Measurements from ENCODE around the gene TTC4.
"Not testable (repeated sequence)": the region's sequence is repeated elsewhere in the genome, so short reads cannot be mapped to it uniquely, and the experiment has no call there.

The TTC4 gene

DNA sequence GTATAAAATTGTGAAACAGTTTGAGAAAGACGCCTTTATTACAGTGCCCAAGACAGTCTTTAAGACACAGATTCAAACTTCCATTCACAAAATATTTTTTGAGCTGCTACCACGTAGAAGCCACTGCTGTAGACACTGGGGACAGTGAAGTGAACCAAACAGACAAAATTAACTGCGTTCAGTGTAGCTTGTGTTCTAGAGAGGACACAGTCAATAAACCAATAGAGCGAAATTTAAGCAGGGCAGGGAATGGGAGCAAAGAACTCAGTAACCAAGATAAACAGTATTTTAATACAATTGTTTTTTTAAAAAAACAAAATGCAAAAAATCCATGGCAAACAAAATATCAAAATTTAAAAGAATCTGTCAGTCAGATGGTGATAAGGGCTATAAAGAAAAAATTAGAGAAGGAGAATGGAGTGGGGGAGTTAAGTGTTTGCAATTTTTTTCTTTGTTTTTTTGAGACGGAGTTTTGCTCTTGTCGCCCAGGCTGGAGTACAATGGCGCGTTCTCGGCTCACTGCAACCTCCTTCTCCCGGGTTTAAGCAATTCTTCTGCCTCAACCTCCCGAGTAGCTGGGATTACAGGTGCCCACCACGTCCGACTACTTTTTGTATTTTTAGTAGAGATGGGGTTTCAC lies 49.4 kb downstream of the TTC4 start:
- peaks cover 4% of the 10 kb centered on the region for H3K4me1 ChIP-seq (ENCODE audit: control insufficient read depth, insufficient read depth, low read length, unreplicated experiment)
- H3K79me2 ChIP-seq (ENCODE audit: control insufficient read depth, insufficient read depth, low read length, unreplicated experiment), result peaks cover 22% of the 10 kb centered on the region
- peak overlapping the region; percentile 83 for H2AFZ ChIP-seq (ENCODE audit: low read length, unreplicated experiment)
- H3K4me3 ChIP-seq (ENCODE audit: low read depth, low read length), result peak overlapping the region; percentile 91
- H3K27me3 ChIP-seq (ENCODE audit: insufficient read depth, low read length), result no peaks in the 10 kb centered on the region
- no peaks in the 10 kb centered on the region for H3K36me3 ChIP-seq (ENCODE audit: insufficient read depth, low read length)
- H3K27ac ChIP-seq (ENCODE audit: low read depth, low read length), result peak overlapping the region; percentile 30; the same call in 1 of the 2 replicates

DNA sequence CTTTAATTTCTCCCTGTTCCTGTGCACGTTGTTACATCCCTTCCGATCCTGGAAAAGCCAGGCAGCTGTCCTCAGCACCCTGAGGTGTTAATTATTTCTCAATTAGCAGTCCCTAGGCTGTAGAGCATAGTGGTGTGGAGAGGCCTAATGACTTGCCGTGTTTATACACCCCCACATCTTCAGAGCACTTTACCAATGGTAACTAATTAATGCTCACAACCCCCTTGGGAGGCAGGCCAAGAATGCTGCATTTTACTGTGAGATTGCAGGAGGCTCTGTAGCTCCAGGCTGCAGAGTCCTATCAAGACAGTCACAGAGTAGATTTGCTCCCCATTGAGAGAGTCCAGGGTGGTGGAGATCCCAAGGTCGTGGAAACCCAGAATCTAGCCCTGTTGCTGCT lies 51.1 kb downstream of the TTC4 start:
- no peak overlapping the region for H3K4me3 ChIP-seq (ENCODE audit: low read depth, low read length)
- H3K27me3 ChIP-seq (ENCODE audit: insufficient read depth, low read length), result no peaks in the 10 kb centered on the region
- no peaks in the 10 kb centered on the region for H3K36me3 ChIP-seq (ENCODE audit: insufficient read depth, low read length)
- H3K27ac ChIP-seq (ENCODE audit: low read depth, low read length), result no peak overlapping the region
- H3K79me2 ChIP-seq (ENCODE audit: control insufficient read depth, insufficient read depth, low read length, unreplicated experiment), result peaks cover 18% of the 10 kb centered on the region
- no peak overlapping the region for H2AFZ ChIP-seq (ENCODE audit: low read length, unreplicated experiment)
- peaks cover 4% of the 10 kb centered on the region for H3K4me1 ChIP-seq (ENCODE audit: control insufficient read depth, insufficient read depth, low read length, unreplicated experiment)

DNA sequence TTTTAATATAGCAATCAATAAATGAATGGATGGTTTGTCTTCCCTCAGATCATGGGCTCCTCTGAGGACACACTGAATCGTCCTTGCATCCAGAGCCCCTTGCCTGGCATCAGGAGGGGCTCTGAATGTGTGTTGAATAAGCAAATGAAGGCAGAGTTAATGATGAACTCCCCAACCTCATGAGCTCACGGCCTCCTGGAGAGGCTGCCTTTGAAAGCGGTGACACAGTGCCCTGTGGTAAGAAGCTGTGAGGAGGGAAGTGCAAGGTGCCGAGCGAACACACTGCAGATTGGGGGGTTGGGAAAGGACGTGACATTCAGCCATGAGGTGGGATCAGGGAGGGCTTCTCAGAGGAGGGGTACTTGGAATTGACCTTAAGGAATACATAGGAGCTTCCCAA lies 51.9 kb downstream of the TTC4 start:
- Histone ChIP-seq H3K36me3 (ENCODE audit: insufficient read depth, low read length) (no peaks in the 10 kb centered on the region), H2AFZ (ENCODE audit: low read length, unreplicated experiment) (no peak overlapping the region), H3K4me3 (ENCODE audit: low read depth, low read length) (no peak overlapping the region), H3K27ac (ENCODE audit: low read depth, low read length) (no peak overlapping the region), H3K4me1 (ENCODE audit: control insufficient read depth, insufficient read depth, low read length, unreplicated experiment) (peaks cover 4% of the 10 kb centered on the region), H3K79me2 (ENCODE audit: control insufficient read depth, insufficient read depth, low read length, unreplicated experiment) (peaks cover 15% of the 10 kb centered on the region), H3K27me3 (ENCODE audit: insufficient read depth, low read length) (no peaks in the 10 kb centered on the region)

DNA sequence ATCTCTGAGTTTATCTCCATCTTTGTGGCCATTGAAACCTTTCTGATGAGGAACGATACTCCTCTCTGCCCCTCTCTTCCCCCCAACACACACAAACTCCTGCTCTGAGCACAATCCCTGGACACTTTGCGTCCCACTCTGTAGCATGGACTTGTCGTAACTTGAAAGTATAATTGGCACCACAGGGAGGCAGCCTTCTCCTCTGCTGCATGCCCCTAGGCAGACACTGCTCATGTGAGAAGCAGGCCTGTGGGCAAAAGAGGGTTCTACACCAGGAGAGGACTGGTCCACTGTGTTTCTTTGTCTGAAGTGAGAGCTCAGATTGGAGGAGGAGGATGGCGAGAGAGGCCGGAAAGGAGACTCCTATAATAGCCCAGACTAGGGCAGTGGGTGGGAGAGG lies 52.4 kb downstream of the TTC4 start:
- H3K36me3 ChIP-seq (ENCODE audit: insufficient read depth, low read length), result no peaks in the 10 kb centered on the region
- H3K27me3 ChIP-seq (ENCODE audit: insufficient read depth, low read length), result no peaks in the 10 kb centered on the region
- peaks cover 10% of the 10 kb centered on the region for H3K79me2 ChIP-seq (ENCODE audit: control insufficient read depth, insufficient read depth, low read length, unreplicated experiment)
- no peak overlapping the region for H2AFZ ChIP-seq (ENCODE audit: low read length, unreplicated experiment)
- H3K4me3 ChIP-seq (ENCODE audit: low read depth, low read length), result no peak overlapping the region
- peaks cover 2% of the 10 kb centered on the region for H3K4me1 ChIP-seq (ENCODE audit: control insufficient read depth, insufficient read depth, low read length, unreplicated experiment)
- no peak overlapping the region for H3K27ac ChIP-seq (ENCODE audit: low read depth, low read length)

DNA sequence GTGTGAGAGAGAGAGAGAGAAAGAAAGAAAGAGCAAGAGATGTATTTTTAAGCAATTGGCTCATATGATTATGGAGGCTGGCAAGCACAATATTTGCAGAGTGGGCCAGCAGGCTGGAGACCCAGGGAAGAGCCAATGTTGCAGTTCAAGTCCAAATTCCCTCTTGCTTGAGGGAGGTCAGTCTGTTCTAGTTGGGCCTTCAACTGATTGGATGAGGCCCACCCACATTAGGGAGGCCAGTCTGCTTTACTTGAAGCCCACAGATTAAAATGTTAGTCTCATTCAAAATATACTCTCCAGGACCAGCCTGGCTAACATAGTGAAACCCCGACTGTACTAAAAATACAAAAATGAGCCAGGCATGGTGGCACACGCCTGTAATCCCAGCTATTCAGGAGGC lies 57.3 kb downstream of the TTC4 start:
- no peaks in the 10 kb centered on the region for H3K79me2 ChIP-seq (ENCODE audit: control insufficient read depth, insufficient read depth, low read length, unreplicated experiment)
- no peaks in the 10 kb centered on the region for H3K36me3 ChIP-seq (ENCODE audit: insufficient read depth, low read length)
- no peak overlapping the region for H2AFZ ChIP-seq (ENCODE audit: low read length, unreplicated experiment)
- H3K4me3 ChIP-seq (ENCODE audit: low read depth, low read length), result no peak overlapping the region
- no peak overlapping the region for H3K27ac ChIP-seq (ENCODE audit: low read depth, low read length)
- H3K4me1 ChIP-seq (ENCODE audit: control insufficient read depth, insufficient read depth, low read length, unreplicated experiment), result no peaks in the 10 kb centered on the region
- H3K27me3 ChIP-seq (ENCODE audit: insufficient read depth, low read length), result no peaks in the 10 kb centered on the region

DNA sequence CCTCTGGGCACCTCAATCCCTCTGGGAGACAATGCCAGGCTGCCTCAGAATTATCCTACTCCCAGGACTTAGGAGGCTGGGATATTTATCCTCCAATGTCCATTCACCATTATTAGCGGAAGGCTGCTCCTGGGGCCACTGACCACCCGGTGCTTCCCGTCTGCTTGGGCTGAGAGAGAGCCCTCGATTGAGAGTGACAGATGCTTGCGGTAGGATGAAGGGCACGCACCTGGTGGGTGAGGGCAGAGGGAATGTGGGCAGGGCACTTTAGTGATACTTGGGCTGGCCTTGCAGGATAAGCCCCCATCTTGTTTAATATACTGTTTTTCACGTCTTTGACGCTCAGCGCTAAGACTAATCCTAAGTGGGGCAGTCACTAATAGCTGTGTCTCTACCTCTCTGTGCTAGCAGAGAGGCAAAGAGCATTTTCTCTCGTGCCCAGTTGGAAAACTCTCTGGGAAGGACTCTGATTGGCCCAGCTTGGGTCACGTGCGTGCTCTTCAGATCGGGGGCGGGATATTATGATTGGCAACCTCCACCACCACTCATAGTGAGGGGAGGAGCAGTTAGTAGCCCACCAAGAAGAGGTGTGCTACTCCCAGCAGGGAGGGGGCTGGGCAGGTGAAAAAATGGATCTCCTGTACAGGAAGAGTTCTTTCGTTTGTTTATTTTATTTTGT lies 59.3 kb downstream of the TTC4 start:
- Histone ChIP-seq H2AFZ (ENCODE audit: low read length, unreplicated experiment) (no peak overlapping the region), H3K27me3 (ENCODE audit: insufficient read depth, low read length) (peaks cover 14% of the 10 kb centered on the region; the same call in 1 of the 2 replicates), H3K79me2 (ENCODE audit: control insufficient read depth, insufficient read depth, low read length, unreplicated experiment) (no peaks in the 10 kb centered on the region), H3K27ac (ENCODE audit: low read depth, low read length) (no peak overlapping the region), H3K36me3 (ENCODE audit: insufficient read depth, low read length) (no peaks in the 10 kb centered on the region), H3K4me1 (ENCODE audit: control insufficient read depth, insufficient read depth, low read length, unreplicated experiment) (no peaks in the 10 kb centered on the region), H3K4me3 (ENCODE audit: low read depth, low read length) (no peak overlapping the region)

DNA sequence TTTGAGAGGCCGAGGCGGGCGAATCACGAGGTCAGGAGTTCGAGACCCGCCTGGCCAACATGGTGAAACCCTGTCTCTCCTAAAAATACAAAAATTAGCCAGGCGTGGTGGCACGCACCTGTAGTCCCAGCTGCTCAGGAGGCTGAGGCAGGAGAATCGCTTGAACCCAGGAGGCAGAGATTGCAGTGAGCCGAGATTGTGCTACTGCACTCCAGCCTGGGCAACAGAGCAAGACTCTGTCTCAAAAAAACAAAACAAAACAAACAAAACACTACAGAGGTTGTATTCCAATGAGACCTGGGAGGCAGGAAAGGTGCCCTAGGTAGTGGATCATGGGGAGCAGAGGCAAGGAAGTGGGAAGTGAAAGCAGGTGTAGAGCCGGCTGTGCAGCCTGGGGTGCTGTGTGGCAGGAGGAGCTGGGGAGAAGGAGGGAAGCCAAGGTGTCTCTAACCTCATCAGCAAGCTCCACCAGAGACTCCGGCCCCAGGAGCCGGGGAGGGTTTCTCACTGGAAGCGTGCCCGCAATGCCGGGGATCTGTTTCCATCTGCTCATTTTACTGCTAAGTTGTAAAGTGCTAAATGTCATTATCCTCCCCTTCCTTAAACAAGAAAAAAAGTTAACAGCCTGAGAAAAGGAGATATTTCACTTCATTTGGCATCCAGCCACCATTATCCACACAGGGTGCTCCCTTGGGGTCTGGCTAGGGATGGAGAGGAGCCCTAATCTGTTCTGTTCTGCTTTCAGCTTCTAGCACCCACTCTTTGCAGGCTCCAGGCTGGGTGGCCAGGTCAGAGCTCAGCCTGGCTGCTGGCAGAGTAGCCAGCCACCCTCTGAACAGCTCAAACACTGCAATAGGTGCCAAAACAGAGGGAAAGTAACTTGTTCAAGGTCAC lies 60.4 kb downstream of the TTC4 start:
- not testable (repeated sequence) for H3K79me2 ChIP-seq (ENCODE audit: control insufficient read depth, insufficient read depth, low read length, unreplicated experiment); H3K36me3 ChIP-seq (ENCODE audit: insufficient read depth, low read length); H3K4me1 ChIP-seq (ENCODE audit: control insufficient read depth, insufficient read depth, low read length, unreplicated experiment); H2AFZ ChIP-seq (ENCODE audit: low read length, unreplicated experiment); H3K4me3 ChIP-seq (ENCODE audit: low read depth, low read length); H3K27ac ChIP-seq (ENCODE audit: low read depth, low read length)
- H3K27me3 ChIP-seq (ENCODE audit: insufficient read depth, low read length), result peaks cover 20% of the 10 kb centered on the region

DNA sequence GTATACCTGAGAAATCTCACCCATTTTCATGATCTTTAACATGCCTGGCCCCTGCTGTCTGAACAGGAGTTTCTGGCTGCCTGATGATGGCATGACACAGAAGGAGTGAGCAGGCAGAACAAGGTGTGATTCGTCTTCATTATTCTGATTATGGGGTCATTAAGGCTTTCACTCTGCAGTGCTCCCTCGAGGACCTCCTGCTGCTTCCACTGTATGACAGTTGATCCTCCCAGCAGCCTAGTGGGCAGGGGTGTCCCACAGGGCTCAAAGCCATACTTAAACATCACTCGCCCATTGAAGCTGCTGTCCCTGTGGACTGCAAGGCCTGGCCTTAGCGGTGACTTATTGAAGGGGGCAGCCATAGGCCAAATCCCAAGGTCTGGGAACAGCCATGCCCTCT lies 61.4 kb downstream of the TTC4 start:
- peaks cover 29% of the 10 kb centered on the region for H3K27me3 ChIP-seq (ENCODE audit: insufficient read depth, low read length)
- H2AFZ ChIP-seq (ENCODE audit: low read length, unreplicated experiment), result no peak overlapping the region
- H3K79me2 ChIP-seq (ENCODE audit: control insufficient read depth, insufficient read depth, low read length, unreplicated experiment), result no peaks in the 10 kb centered on the region
- no peaks in the 10 kb centered on the region for H3K36me3 ChIP-seq (ENCODE audit: insufficient read depth, low read length)
- H3K4me3 ChIP-seq (ENCODE audit: low read depth, low read length), result no peak overlapping the region
- H3K4me1 ChIP-seq (ENCODE audit: control insufficient read depth, insufficient read depth, low read length, unreplicated experiment), result no peaks in the 10 kb centered on the region
- H3K27ac ChIP-seq (ENCODE audit: low read depth, low read length), result no peak overlapping the region

DNA sequence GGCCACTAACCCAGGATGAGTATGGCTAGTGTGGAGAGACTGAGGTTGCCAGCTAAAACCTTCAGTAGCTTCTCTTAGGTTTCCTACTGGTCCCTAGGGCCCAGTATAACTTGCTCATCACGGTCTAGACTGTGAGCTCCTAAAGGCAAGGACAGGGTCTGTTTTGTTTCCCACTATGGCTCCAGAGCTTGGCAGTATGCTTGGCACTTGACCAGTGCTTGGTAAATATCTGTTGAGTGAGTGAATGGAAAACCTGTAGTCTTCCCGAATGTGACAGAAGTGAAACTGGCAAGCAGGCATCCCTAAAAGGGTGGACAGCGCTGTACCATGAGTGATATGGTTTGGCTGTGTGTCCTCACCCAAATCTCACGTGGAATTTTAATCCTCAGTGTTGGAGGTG lies 61.8 kb downstream of the TTC4 start:
- no peaks in the 10 kb centered on the region for H3K79me2 ChIP-seq (ENCODE audit: control insufficient read depth, insufficient read depth, low read length, unreplicated experiment)
- no peak overlapping the region for H3K27ac ChIP-seq (ENCODE audit: low read depth, low read length)
- H3K4me1 ChIP-seq (ENCODE audit: control insufficient read depth, insufficient read depth, low read length, unreplicated experiment), result no peaks in the 10 kb centered on the region
- H3K4me3 ChIP-seq (ENCODE audit: low read depth, low read length), result no peak overlapping the region
- peaks cover 33% of the 10 kb centered on the region for H3K27me3 ChIP-seq (ENCODE audit: insufficient read depth, low read length)
- H3K36me3 ChIP-seq (ENCODE audit: insufficient read depth, low read length), result no peaks in the 10 kb centered on the region
- no peak overlapping the region for H2AFZ ChIP-seq (ENCODE audit: low read length, unreplicated experiment)

DNA sequence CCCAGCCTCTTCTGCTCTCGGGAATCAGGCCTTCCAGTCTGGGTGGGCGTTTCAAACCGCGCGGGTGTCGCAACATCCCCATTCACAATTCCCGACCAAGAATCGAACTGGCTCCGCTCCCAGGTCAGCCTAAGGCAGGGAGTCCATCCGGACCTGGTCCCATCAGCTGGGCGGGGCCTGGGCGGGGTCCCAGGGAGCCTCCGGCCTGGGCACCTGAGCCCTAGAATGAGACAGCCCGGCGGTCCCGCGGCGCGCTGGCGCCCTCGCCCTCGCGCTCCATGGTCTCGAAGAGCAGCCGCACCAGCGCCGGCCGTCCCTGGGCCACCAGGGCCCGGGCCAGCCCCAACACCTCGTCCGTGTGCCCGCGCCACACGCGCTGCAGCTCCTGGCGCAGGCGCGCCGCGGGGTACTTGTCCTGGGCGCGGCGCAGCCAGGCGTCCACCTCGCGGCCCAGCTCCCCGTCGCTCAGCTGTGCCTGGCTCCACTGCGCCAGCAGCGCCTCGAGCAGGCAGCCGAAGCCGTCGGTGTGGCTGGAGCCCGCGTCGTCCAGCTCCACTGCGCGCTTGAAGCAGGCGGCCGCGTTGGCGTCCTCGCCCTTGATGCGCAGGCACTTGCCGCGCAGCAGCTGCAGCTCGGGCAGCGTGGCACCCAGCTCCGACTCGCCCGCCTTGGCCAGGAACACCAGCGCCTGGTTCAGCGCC lies 65.5 kb downstream of the TTC4 start:
- Histone ChIP-seq H3K36me3 (ENCODE audit: insufficient read depth, low read length) (no peaks in the 10 kb centered on the region), H3K27me3 (ENCODE audit: insufficient read depth, low read length) (peaks cover 46% of the 10 kb centered on the region), H3K4me3 (ENCODE audit: low read depth, low read length) (peak overlapping the region; percentile 56)

More for the DNA sequence above, 65.5 kb downstream of the TTC4 start:
- Histone ChIP-seq H3K4me1 (ENCODE audit: control insufficient read depth, insufficient read depth, low read length, unreplicated experiment) (no peaks in the 10 kb centered on the region), H2AFZ (ENCODE audit: low read length, unreplicated experiment) (peak overlapping the region; percentile 25), H3K27ac (ENCODE audit: low read depth, low read length) (no peak overlapping the region), H3K79me2 (ENCODE audit: control insufficient read depth, insufficient read depth, low read length, unreplicated experiment) (no peaks in the 10 kb centered on the region)
